Stimulated activated CD4-positive, alpha-beta T cell treated with anti-CD3 and anti-CD28 coated beads, TNF-alpha, amount 100 ng/mL, for 24 hours (primary cell): ENCODE data around the gene GPR137.

Experiments used
- DNase-seq, 3 experiments: peaks; one replicate each; pipeline ENCODE4 v3.0.0-alpha.2; 2020; ENCODE audit warnings: low read depth in 3 of 3

The GPR137 gene

GRCh38 chr11:64249038-64249437 lies 36.6 kb upstream of the GPR137 start:
- DNase-seq: no peak

GRCh38 chr11:64249563-64250414 lies 35.9 kb upstream of the GPR137 start:
- no peak for DNase-seq

- DNase-seq: no peak
Measured at GRCh38 chr11:64250415-64251015, 35.1 kb upstream of the GPR137 start.

- DNase-seq: peak in 1 of 3 experiments; percentile 46
Measured at GRCh38 chr11:64251016-64251752, 34.5 kb upstream of the GPR137 start, which contains the start of gene PLCB3. TSS of gene PLCB3 (plus strand) at chr11:64251530. CDS start at chr11:64251650, 120 bp downstream.

GRCh38 chr11:64251753-64252002 lies 34.0 kb upstream of the GPR137 start:
- DNase-seq: no peak

GRCh38 chr11:64252003-64252872 lies 33.4 kb upstream of the GPR137 start:
- DNase-seq: no peak

- DNase-seq: no peak
Measured at GRCh38 chr11:64253043-64253442, 32.6 kb upstream of the GPR137 start.

GRCh38 chr11:64253481-64253880 lies 32.2 kb upstream of the GPR137 start:
- DNase-seq: no peak

- no peak for DNase-seq
Measured at GRCh38 chr11:64254326-64254725, 31.3 kb upstream of the GPR137 start.

- no peak for DNase-seq
Measured at GRCh38 chr11:64255135-64256128, 30.2 kb upstream of the GPR137 start.

- DNase-seq: no peak
Measured at GRCh38 chr11:64256300-64256699, 29.3 kb upstream of the GPR137 start.

GRCh38 chr11:64258356-64258755 lies 27.3 kb upstream of the GPR137 start:
- no peak for DNase-seq

GRCh38 chr11:64258946-64259532 lies 26.6 kb upstream of the GPR137 start:
- no peak for DNase-seq

- no peak for DNase-seq
Measured at GRCh38 chr11:64259533-64260067, 26.0 kb upstream of the GPR137 start.

- DNase-seq: no peak
Measured at GRCh38 chr11:64260147-64260708, 25.4 kb upstream of the GPR137 start.

- DNase-seq: no peak
Measured at GRCh38 chr11:64261556-64262080, 24.0 kb upstream of the GPR137 start.

GRCh38 chr11:64262271-64263002 lies 23.2 kb upstream of the GPR137 start:
- no peak for DNase-seq
